ENCODE measurements around the gene ITSN1. TPM values are rescaled to one million over a fixed set of nuclear protein-coding genes. Genes with fewer than 3 reads are reported as not detected.

ITSN1 gene
- total RNA-seq, 4 donors from 2014 or later, result 14.5 to 33.1 (median 26.9) TPM

DNA sequence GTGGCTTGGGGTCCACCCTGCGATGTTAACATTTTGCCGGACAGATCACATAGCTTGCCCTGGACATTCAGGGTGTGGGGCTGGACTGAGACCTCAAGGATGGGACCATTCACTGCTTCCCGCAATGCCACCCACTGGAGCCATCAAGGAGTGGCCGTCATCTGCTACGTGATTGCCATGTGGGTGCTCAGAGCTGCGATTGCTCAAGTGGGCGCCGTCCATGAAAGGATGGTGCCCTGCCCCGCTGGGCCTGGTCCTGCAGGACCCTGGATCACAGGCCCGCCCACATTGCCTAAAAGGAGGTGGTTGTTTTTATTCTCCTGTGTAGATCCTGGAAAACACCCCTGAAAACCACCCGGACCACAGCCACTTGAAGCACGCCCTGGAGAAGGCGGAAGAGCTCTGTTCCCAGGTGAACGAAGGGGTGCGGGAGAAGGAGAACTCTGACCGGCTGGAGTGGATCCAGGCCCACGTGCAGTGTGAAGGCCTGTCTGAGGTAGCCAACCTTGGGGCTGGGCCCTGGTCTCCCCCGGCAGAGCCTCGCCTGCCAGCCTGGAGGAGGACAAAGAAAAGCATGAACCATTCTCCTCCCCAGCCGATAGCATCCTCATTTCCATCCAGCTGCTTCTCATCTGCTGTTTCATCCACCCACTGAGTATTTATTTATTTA lies 232.9 kb downstream of the ITSN1 start:
- no peak overlapping the region for H3K4me3 ChIP-seq
- ATAC-seq (no peak), DNase-seq (no peak)
- no peaks in the 10 kb centered on the region for H3K9me3 ChIP-seq
- H3K27me3 ChIP-seq, result no peaks in the 10 kb centered on the region
- H3K27ac ChIP-seq, result no peak overlapping the region
- H3K4me1 ChIP-seq, result no peaks in the 10 kb centered on the region
- in situ Hi-C loops (cut with MboI; ENCODE audit: low sequenced_read_pairs in 4 of 4), result loop anchor here in 1 of 4 donors (25.0 kb wide), 1 partner anchor 213 kb away; no protein-coding TSS in a partner anchor
- TF ChIP-seq CTCF (IDR thresholded peaks at IDR 0.05 in 4 of 5, conservative IDR thresholded peaks at IDR 0.05 in 1 of 5), result no peak
- no peak for TF ChIP-seq POLR2A (IDR thresholded peaks at IDR 0.05)
- intact Hi-C loops (cut with DNase I; ENCODE audit: low total_unique reads), result no loop called here
- H3K36me3 ChIP-seq, result no peaks in the 10 kb centered on the region

GRCh38 chr21:33878824-33879223 lies 236.5 kb downstream of the ITSN1 start:
- in situ Hi-C loops (cut with MboI; ENCODE audit: low sequenced_read_pairs in 4 of 4), result loop anchor here in 1 of 4 donors (25.0 kb wide), 1 partner anchor 217 kb away; no protein-coding TSS in a partner anchor
- Histone ChIP-seq H3K9me3 (no peaks in the 10 kb centered on the region), H3K4me3 (no peak overlapping the region), H3K4me1 (no peaks in the 10 kb centered on the region), H3K27me3 (no peaks in the 10 kb centered on the region), H3K27ac (no peak overlapping the region), H3K36me3 (no peaks in the 10 kb centered on the region)
- no peak for ATAC-seq
- TF ChIP-seq POLR2A (IDR thresholded peaks at IDR 0.05), result no peak
- TF ChIP-seq CTCF (IDR thresholded peaks at IDR 0.05 in 4 of 5, conservative IDR thresholded peaks at IDR 0.05 in 1 of 5), result no peak
- no peak for DNase-seq
- intact Hi-C loops (cut with DNase I; ENCODE audit: low total_unique reads), result no loop called here

GRCh38 chr21:33880626-33881025 lies 238.3 kb downstream of the ITSN1 start:
- intact Hi-C loops (cut with DNase I; ENCODE audit: low total_unique reads) (no loop called here), in situ Hi-C loops (cut with MboI; ENCODE audit: low sequenced_read_pairs in 4 of 4) (loop anchor here in 1 of 4 donors (25.0 kb wide), 1 partner anchor 218 kb away; no protein-coding TSS in a partner anchor)
- no peak for TF ChIP-seq POLR2A (IDR thresholded peaks at IDR 0.05)
- TF ChIP-seq CTCF (IDR thresholded peaks at IDR 0.05 in 4 of 5, conservative IDR thresholded peaks at IDR 0.05 in 1 of 5), result no peak
- Histone ChIP-seq H3K36me3 (no peaks in the 10 kb centered on the region), H3K4me1 (no peaks in the 10 kb centered on the region), H3K27ac (no peak overlapping the region), H3K4me3 (no peak overlapping the region), H3K9me3 (no peaks in the 10 kb centered on the region), H3K27me3 (no peaks in the 10 kb centered on the region)
- no peak for DNase-seq
- no peak for ATAC-seq

DNA sequence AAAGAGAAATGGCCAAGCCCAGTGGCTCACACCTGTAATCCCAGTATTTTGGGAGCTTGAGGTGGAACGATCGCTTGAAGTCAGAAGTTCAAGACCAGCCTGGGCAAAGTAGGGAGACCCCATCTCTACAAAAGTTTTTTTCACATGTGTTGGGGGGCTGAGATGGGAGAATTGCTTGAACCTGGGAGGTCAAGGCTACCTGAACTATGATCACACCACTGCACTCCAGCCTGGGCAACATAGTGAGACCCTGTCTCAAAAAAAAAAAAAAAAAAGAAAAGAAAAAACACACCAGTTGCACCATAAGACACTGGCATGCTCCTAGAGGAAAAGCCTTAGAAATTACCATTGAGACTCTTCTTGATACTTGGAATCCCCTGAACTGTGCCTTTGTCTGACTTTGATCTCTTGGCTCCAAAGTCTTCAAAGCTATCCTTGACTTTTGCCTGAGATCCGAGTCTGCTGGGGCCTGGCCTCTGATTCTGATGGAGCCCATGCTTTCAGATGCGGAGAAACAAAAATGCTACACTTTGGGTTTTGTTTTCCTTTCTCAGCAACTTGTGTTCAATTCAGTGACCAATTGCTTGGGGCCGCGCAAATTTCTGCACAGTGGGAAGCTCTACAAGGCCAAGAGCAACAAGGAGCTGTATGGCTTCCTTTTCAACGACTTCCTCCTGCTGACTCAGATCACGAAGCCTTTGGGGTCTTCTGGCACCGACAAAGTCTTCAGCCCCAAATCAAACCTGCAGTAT lies 239.6 kb downstream of the ITSN1 start:
- intact Hi-C loops (cut with DNase I; ENCODE audit: low total_unique reads), result no loop called here
- in situ Hi-C loops (cut with MboI; ENCODE audit: low sequenced_read_pairs in 4 of 4), result loop anchor here in 1 of 4 donors (25.0 kb wide), 1 partner anchor 220 kb away; no protein-coding TSS in a partner anchor
- TF ChIP-seq POLR2A (IDR thresholded peaks at IDR 0.05), result no peak
- no peak for TF ChIP-seq CTCF (IDR thresholded peaks at IDR 0.05 in 4 of 5, conservative IDR thresholded peaks at IDR 0.05 in 1 of 5)

More for the DNA sequence above, 239.6 kb downstream of the ITSN1 start:
- H3K4me3 ChIP-seq, result no peak overlapping the region
- H3K27ac ChIP-seq, result no peak overlapping the region
- H3K36me3 ChIP-seq, result no peaks in the 10 kb centered on the region
- H3K9me3 ChIP-seq, result no peaks in the 10 kb centered on the region
- H3K27me3 ChIP-seq, result no peaks in the 10 kb centered on the region
- H3K4me1 ChIP-seq, result no peaks in the 10 kb centered on the region
- DNase-seq (no peak), ATAC-seq (no peak)

All from gastrocnemius medialis (tissue), 4 donors.